Femur (tissue), 1 donor: ENCODE data around the gene PNN.
"Not testable (repeated sequence)": the region's sequence is repeated elsewhere in the genome, so short reads cannot be mapped to it uniquely, and the experiment has no call there.

Experiments used
- DNase-seq: peaks from one replicate; pipeline ENCODE4 v3.0.0-alpha.2; 2017

The PNN gene

GRCh38 chr14:39174560-39175444 lies at the start of gene PNN:
TSS of gene PNN (plus strand) at chr14:39175254. CDS start at chr14:39175280, 26 bp downstream.
- DNase-seq: peak; percentile 99

DNA sequence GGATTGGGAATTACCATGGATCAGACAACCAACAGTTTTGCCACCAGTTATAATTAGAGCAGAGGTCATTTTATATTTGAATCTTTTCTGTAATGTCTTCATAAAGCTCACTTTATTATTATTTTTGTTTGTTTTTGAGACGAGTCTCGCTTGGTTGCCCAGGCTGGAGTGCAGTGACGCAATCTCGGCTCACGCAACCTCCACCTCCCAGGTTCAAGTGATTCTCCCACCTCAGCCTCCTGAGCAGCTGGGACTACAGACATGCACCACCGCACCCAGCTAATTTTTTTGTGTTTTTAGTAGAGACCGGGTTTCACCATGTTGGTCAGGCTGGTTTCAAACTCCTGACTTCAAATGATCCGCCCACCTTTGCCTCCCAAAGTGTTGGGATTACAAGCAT lies 37.2 kb upstream of the PNN start:
- not testable (repeated sequence) for DNase-seq

DNA sequence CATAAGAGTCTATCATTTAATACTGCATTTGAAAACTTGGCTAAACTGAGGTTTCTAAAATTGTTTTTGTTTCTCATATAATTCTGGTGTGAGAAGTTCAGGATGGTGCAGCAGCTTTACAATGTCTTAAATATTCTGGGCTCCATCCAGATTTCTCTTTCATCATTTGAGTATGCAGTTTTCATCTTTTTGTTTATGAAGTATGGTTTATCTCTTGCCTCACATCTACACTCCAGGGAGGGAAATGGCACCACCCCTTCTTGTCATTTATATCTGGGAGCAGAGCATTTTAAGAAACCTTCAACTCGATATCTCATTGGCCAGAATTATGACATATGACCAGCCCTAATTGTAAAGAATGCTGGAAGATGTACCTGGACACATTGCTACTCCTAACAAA lies 36.6 kb upstream of the PNN start:
- no peak for DNase-seq

GRCh38 chr14:39140170-39140569 lies 34.9 kb upstream of the PNN start:
- DNase-seq: no peak

- not testable (repeated sequence) for DNase-seq
Measured at GRCh38 chr14:39141623-39142022, 33.4 kb upstream of the PNN start.

DNA sequence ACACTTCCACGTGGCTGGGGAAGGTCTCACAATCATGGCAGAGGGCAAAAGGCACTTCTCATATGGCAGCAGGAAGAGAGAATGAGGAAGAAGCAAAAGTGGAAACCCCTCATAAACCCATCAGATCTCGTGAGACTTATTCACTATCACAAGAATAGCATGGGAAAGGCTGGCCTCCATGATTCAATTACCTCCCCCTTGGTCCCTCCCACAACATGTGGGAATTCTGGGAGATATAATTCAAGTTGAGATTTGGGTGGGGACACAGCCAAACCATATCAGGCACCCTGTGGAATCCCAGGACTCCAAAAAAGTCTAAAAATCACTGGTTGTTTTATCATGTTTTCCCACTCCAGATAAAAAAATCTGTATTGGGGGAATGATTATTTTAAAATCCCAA lies 31.8 kb upstream of the PNN start:
- not testable (repeated sequence) for DNase-seq

DNA sequence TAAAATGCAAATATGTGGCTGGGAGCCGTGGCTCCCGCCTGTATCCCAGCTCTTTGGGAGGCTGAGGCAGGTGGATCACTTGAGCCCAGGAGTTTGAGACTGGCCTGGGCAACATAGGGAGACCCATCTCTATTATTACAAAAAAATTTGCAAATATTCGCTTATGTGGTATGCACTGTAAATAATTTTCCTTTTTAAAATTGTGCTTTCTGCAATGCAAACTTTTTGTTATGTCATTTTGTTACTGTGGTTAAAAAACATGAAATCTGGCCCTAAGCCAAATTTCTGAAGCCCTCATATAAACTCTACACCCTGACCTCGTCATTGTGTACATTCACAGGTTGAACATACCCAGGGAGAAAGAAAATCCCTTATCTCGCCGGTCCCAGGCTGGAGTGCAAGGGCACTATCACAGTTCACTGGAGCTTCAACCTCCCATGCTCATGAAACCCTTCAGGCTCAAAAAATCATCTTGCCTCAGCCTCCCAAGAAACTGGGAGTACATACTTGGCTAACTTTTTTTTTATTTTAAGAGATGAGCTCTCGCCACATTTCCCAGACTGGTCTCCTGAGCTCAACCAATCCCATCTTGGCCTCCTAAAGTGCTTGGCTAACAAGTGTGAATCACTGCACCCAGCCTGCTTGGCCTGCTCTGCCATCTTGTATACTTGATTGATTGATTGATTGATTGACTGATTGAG lies 29.6 kb upstream of the PNN start:
- no peak for DNase-seq

- DNase-seq: no peak
Measured at GRCh38 chr14:39154594-39155189, 20.4 kb upstream of the PNN start.

DNA sequence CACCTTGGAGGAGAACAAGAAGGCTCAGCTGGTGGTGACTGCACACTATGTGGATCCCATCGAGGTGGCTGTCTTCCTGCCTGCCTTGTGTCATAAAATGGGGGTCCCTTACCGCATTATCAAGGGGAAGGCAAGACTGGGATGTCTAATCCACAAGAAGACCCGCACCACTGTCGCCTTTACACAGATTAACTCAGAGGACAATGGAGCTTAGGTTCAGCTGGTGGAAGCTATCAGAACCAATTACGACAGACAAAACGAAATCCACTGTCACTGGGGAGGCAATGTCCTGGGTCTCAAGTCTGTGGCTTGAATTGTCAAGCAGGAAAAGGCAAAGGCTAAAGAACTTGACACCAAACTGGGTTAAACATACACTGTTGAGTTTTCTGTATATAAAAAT lies 17.6 kb upstream of the PNN start:
- DNase-seq: no peak

DNA sequence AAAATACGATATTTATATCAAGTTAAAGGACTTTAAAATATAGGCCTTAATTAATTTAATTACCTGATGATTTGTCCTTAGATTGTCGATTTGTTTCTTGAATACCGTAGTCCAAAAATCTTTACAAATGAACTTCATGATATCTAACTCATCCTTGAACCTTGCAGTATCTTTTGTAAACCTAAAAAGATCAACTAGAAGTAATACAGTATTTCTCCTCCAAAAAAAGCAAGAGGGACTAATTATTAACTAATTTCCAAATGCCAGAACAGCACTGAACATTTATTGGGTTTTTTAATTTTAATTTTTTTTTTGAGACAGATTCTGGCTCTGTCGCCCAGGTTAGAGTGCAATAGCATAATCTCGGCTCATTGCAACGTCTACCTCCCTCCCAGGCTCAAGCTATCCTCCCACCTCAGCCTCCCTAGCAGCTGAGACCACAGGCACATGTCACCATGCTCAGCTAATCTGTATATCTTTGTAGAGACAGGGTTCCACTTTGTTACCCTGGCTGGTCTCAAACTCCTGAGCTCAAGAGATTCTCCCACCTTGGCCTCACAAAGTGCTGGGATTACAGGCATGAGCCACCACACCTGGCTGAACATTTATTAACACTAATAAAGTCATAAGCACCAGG lies 16.7 kb upstream of the PNN start:
- DNase-seq: no peak

GRCh38 chr14:39160494-39160893 lies 14.6 kb upstream of the PNN start:
- DNase-seq: no peak

DNA sequence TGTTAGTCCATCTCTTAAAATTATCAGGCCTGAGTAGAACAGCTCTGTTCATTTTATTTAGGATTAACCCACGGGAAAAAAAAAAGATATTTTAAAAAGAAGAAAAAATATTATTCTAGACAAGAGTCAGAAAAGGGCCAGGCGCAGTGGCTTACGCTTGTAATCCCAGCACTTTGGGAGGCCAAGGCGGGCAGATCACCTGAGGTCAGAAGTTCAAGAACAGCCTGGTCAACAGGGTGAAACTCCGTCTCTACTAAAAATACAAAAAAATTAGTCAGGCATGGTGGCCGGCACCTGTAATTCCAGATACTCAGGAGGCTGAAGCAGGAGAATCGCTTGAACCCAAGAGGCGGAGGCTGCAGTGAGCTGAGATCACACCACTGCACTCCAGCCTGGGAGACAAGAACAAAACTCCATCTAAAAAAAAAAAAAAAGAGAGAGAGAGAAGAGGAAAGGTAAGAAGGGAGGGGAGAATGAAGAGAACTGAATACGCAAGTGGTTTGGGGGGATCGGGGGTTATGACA lies 7.2 kb upstream of the PNN start:
- not testable (repeated sequence) for DNase-seq

DNA sequence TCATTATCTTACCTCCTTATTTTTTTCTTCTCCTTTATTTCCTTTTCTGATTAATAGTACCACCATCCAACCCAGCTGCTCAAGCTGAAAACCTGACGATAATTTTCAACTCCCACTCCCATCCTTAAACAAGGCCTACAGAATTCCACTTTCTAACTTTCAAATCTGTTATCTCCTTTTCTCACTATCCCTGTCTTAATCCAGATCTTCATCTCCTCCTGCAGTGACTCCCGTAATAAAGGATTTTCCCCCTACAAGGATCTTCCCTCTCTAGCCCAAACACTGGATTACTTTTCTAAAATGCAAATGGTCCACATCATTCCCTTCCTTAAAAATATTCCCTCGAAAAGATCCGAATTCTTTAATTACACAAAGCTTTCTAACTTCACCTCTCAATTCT lies 6.5 kb upstream of the PNN start:
- no peak for DNase-seq

GRCh38 chr14:39169541-39169900 lies 5.5 kb upstream of the PNN start:
- no peak for DNase-seq

GRCh38 chr14:39173198-39173597 lies 1.9 kb upstream of the PNN start:
- DNase-seq: no peak

GRCh38 chr14:39175445-39176262 lies 600 bp downstream of the PNN start:
- DNase-seq: peak; percentile 71

- DNase-seq: no peak
Measured at GRCh38 chr14:39176263-39177167, 1.5 kb downstream of the PNN start.

GRCh38 chr14:39177168-39177545 lies 2.1 kb downstream of the PNN start:
- DNase-seq: no peak

DNA sequence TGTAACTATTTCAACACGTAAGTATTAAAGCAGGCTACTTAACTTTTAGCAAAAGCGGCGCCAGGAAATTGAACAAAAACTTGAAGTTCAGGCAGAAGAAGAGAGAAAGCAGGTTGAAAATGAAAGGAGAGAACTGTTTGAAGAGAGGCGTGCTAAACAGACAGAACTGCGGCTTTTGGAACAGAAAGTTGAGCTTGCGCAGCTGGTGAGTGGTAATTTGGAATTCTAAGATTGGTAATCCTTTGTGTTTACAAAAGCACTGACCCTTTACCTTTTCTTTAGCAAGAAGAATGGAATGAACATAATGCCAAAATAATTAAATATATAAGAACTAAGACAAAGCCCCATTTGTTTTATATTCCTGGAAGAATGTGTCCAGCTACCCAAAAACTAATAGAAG lies 4.0 kb downstream of the PNN start:
- DNase-seq: no peak

DNA sequence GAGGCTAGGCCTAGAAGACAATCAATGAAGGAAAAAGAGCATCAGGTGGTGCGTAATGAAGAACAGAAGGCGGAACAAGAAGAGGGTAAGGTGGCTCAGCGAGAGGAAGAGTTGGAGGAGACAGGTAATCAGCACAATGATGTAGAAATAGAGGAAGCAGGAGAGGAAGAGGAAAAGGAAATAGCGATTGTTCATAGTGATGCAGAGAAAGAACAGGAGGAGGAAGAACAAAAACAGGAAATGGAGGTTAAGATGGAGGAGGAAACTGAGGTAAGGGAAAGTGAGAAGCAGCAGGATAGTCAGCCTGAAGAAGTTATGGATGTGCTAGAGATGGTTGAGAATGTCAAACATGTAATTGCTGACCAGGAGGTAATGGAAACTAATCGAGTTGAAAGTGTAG lies 5.5 kb downstream of the PNN start:
- no peak for DNase-seq

- DNase-seq: no peak
Measured at GRCh38 chr14:39181026-39181692, 6.1 kb downstream of the PNN start.
